ENCODE data around the gene AMOTL2.

AMOTL2 gene

DNA sequence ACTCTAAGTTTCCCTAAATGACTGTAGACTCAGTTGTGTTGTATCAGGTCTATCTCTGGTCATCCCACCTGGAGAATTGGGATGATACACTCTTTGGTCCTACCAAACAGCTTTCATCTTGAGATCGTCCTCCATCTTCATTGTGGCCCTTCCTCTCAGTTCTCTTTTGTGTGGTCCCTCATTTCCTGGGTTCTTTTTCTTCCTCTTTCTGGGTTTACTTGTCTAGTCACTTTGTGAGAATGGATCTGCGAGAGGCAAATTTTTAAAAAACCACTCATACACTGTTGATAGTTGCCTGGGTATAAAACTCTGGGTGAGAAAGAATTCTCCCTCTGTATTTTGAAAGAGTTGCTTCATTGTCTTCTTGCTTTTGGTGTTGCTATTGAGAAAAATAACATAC lies 6.0 kb upstream of the AMOTL2 start:
- no peak for TF ChIP-seq YY1 (IDR thresholded peaks at IDR 0.05; ENCODE audit: insufficient read depth, insufficient read length)
- no peak for TF ChIP-seq SUZ12 (IDR thresholded peaks at IDR 0.05; ENCODE audit: extremely low read depth, insufficient read depth, insufficient read length)
- DNase-seq (ENCODE audit: low read depth, low spot score): no peak

DNA sequence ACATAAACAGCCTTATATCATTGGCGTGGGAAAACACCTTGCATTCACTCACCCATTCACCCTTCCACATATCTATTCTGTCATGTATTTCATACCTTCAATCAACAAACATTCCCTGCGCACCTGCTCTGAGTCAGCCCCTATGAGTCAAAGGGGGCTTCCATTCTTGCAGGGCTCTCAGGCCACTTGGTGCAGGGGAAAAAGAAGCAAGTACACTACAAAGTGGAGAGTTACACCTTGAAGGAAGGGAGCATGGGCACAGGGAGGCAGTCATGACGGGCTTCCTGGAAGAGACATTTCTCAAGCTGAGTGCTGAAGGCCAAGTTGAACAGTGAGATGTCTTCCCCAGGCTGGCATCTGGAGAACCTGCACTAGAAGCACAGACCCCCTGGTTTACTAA lies 4.6 kb upstream of the AMOTL2 start:
- Histone ChIP-seq H3K4me3 (ENCODE audit: insufficient read length, low read depth) (no peak overlapping the region), H3K36me3 (ENCODE audit: insufficient read depth, insufficient read length, low read length) (no peaks in the 10 kb centered on the region), H3K9me3 (ENCODE audit: insufficient read depth, low read length) (no peaks in the 10 kb centered on the region), H3K9ac (ENCODE audit: insufficient read length, low read depth) (no peak overlapping the region), H3K27me3 (ENCODE audit: insufficient read depth, insufficient read length) (peaks cover 20% of the 10 kb centered on the region), H3K4me1 (ENCODE audit: insufficient read depth, insufficient read length) (peaks cover 15% of the 10 kb centered on the region)
- TF ChIP-seq SUZ12 (IDR thresholded peaks at IDR 0.05; ENCODE audit: extremely low read depth, insufficient read depth, insufficient read length) (no peak), YY1 (IDR thresholded peaks at IDR 0.05; ENCODE audit: insufficient read depth, insufficient read length) (no peak), ZNF274 (IDR thresholded peaks at IDR 0.05; ENCODE audit: low read depth, low read length) (no peak)
- no peak for DNase-seq (ENCODE audit: low read depth, low spot score)

More for the DNA sequence above, 6.0 kb upstream of the AMOTL2 start:
- peaks cover 20% of the 10 kb centered on the region for H3K27me3 ChIP-seq (ENCODE audit: insufficient read depth, insufficient read length)
- H3K4me3 ChIP-seq (ENCODE audit: insufficient read length, low read depth): no peak overlapping the region
- no peaks in the 10 kb centered on the region for H3K36me3 ChIP-seq (ENCODE audit: insufficient read depth, insufficient read length, low read length)
- H3K9me3 ChIP-seq (ENCODE audit: insufficient read depth, low read length): no peaks in the 10 kb centered on the region
- H3K4me1 ChIP-seq (ENCODE audit: insufficient read depth, insufficient read length): peaks cover 17% of the 10 kb centered on the region
- no peak overlapping the region for H3K9ac ChIP-seq (ENCODE audit: insufficient read length, low read depth)

- no peak overlapping the region for H3K4me3 ChIP-seq (ENCODE audit: insufficient read length, low read depth)
- H3K9ac ChIP-seq (ENCODE audit: insufficient read length, low read depth): no peak overlapping the region
- TF ChIP-seq ZNF274 (IDR thresholded peaks at IDR 0.05; ENCODE audit: low read depth, low read length) (no peak), YY1 (IDR thresholded peaks at IDR 0.05; ENCODE audit: insufficient read depth, insufficient read length) (no peak)
- no peaks in the 10 kb centered on the region for H3K9me3 ChIP-seq (ENCODE audit: insufficient read depth, low read length)
- no peak for DNase-seq (ENCODE audit: low read depth, low spot score)
- H3K4me1 ChIP-seq (ENCODE audit: insufficient read depth, insufficient read length): peaks cover 15% of the 10 kb centered on the region
- H3K27me3 ChIP-seq (ENCODE audit: insufficient read depth, insufficient read length): peaks cover 20% of the 10 kb centered on the region
- H3K36me3 ChIP-seq (ENCODE audit: insufficient read depth, insufficient read length, low read length): peaks cover 3% of the 10 kb centered on the region
Observed at GRCh38 chr3:134378384-134378783, 4.1 kb upstream of the AMOTL2 start.

DNA sequence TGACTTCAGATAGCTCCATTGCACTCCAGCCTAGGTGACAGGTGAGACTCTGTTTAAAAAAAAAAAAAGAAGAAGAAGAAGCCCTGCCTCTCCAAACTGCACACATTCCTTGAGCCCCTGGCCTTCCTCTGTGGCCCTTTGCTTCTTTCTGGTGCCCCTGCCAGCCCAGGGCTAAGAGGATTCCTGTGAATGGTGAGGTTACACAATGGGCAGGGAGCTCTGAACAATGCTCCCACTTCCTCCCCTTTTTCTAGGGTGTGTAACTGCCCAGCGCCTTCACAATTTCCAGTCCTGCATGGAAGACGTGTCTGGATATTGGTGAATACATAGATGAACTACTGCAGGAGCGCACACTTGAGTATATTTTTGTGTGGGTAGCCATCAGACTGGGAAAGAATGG lies 3.6 kb upstream of the AMOTL2 start:
- no peak for TF ChIP-seq SUZ12 (IDR thresholded peaks at IDR 0.05; ENCODE audit: extremely low read depth, insufficient read depth, insufficient read length)
- no peak for TF ChIP-seq ZNF274 (IDR thresholded peaks at IDR 0.05; ENCODE audit: low read depth, low read length)
- no peak for TF ChIP-seq YY1 (IDR thresholded peaks at IDR 0.05; ENCODE audit: insufficient read depth, insufficient read length)
- H3K36me3 ChIP-seq (ENCODE audit: insufficient read depth, insufficient read length, low read length): peaks cover 8% of the 10 kb centered on the region
- no peaks in the 10 kb centered on the region for H3K9me3 ChIP-seq (ENCODE audit: insufficient read depth, low read length)
- H3K9ac ChIP-seq (ENCODE audit: insufficient read length, low read depth): no peak overlapping the region
- peaks cover 20% of the 10 kb centered on the region for H3K27me3 ChIP-seq (ENCODE audit: insufficient read depth, insufficient read length)
- H3K4me1 ChIP-seq (ENCODE audit: insufficient read depth, insufficient read length): peaks cover 15% of the 10 kb centered on the region
- H3K4me3 ChIP-seq (ENCODE audit: insufficient read length, low read depth): no peak overlapping the region
- DNase-seq (ENCODE audit: low read depth, low spot score): no peak

DNA sequence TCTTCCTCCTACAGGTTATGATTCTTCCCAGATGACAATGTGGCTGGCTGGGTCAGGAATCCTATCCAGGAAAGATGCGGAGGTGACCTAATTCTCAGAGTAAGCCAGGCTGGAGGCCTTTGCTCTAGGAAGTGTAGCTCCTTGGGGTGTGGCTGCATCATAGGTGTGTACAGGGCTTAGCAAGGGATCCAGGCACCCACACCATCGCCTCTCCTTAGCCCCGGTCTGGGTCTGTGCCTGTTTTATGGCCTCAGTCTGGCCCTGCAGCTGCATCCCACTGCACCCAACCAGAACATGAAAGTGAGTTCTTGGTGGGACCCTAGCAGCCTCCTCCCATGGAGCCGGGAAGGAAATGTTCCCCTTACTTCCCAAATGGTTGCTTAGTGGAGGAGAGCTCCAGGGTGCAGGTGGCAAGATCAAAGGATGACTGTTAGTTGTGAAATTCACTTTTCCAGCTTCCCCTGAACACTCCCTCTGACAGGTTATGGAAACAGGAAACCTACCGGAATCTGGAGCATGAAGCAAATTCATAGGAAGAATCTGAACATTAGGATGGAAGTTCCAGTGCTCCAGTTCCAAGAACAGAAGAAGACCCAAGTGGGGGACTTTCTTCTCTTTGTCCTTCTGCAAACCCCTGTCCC lies 2.7 kb upstream of the AMOTL2 start:
- no peaks in the 10 kb centered on the region for H3K9me3 ChIP-seq (ENCODE audit: insufficient read depth, low read length)
- H3K4me3 ChIP-seq (ENCODE audit: insufficient read length, low read depth): no peak overlapping the region
- TF ChIP-seq ZNF274 (IDR thresholded peaks at IDR 0.05; ENCODE audit: low read depth, low read length) (no peak), SUZ12 (IDR thresholded peaks at IDR 0.05; ENCODE audit: extremely low read depth, insufficient read depth, insufficient read length) (no peak), YY1 (IDR thresholded peaks at IDR 0.05; ENCODE audit: insufficient read depth, insufficient read length) (no peak)
- no peak overlapping the region for H3K9ac ChIP-seq (ENCODE audit: insufficient read length, low read depth)
- H3K27me3 ChIP-seq (ENCODE audit: insufficient read depth, insufficient read length): peaks cover 20% of the 10 kb centered on the region
- peaks cover 17% of the 10 kb centered on the region for H3K36me3 ChIP-seq (ENCODE audit: insufficient read depth, insufficient read length, low read length)
- H3K4me1 ChIP-seq (ENCODE audit: insufficient read depth, insufficient read length): peaks cover 21% of the 10 kb centered on the region
- no peak for DNase-seq (ENCODE audit: low read depth, low spot score)

GRCh38 chr3:134376385-134376765 lies 2.1 kb upstream of the AMOTL2 start:
- Histone ChIP-seq H3K27me3 (ENCODE audit: insufficient read depth, insufficient read length) (peaks cover 20% of the 10 kb centered on the region), H3K4me3 (ENCODE audit: insufficient read length, low read depth) (no peak overlapping the region), H3K9me3 (ENCODE audit: insufficient read depth, low read length) (no peaks in the 10 kb centered on the region), H3K9ac (ENCODE audit: insufficient read length, low read depth) (no peak overlapping the region), H3K4me1 (ENCODE audit: insufficient read depth, insufficient read length) (peaks cover 23% of the 10 kb centered on the region), H3K36me3 (ENCODE audit: insufficient read depth, insufficient read length, low read length) (peaks cover 23% of the 10 kb centered on the region)
- TF ChIP-seq YY1 (IDR thresholded peaks at IDR 0.05; ENCODE audit: insufficient read depth, insufficient read length) (no peak), SUZ12 (IDR thresholded peaks at IDR 0.05; ENCODE audit: extremely low read depth, insufficient read depth, insufficient read length) (no peak), ZNF274 (IDR thresholded peaks at IDR 0.05; ENCODE audit: low read depth, low read length) (no peak)
- no peak for DNase-seq (ENCODE audit: low read depth, low spot score)

DNA sequence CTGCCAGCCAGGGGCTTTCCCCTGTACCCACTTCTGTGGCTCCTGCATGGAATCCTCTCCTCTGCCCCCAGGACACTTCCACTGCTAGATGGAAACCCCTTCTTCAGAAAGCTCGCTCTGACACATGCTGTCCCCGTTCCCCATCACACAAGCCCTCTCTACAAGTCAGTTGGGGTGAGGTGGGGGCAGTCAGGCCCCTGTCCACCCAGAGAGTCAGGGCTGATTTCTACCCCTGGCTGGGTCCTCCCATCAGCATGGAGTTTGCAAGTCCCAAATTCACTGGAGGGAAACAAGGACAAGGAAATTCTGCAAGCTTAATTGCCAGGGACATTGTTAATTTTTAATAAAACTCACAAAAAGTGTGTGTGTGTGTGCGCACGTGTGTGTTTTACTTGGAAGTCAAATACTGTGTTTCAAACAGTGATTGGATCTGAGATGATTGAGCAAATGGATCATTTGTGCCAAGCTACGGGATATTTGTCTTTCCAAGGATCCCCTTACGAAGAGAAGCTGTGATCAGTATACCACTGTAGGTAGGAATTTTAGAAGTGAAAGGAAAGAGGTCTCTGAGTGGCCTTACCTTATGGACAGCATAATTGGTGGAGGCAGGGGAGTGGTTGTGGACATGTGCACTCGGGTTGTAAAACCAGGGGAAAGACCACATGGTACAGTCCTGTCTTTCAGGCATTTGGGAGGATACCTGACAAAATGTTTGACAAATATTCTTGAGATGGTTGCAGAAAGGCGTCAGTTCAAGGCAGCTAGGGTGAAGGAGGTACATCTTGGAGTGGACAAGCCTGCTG lies 1.5 kb upstream of the AMOTL2 start:
- peaks cover 29% of the 10 kb centered on the region for H3K36me3 ChIP-seq (ENCODE audit: insufficient read depth, insufficient read length, low read length)
- DNase-seq (ENCODE audit: low read depth, low spot score): no peak
- peaks cover 29% of the 10 kb centered on the region for H3K4me1 ChIP-seq (ENCODE audit: insufficient read depth, insufficient read length)
- peak overlapping the region; percentile 68 for H3K9ac ChIP-seq (ENCODE audit: insufficient read length, low read depth)
- peaks cover 20% of the 10 kb centered on the region for H3K27me3 ChIP-seq (ENCODE audit: insufficient read depth, insufficient read length)
- TF ChIP-seq ZNF274 (IDR thresholded peaks at IDR 0.05; ENCODE audit: low read depth, low read length) (no peak), YY1 (IDR thresholded peaks at IDR 0.05; ENCODE audit: insufficient read depth, insufficient read length) (no peak), SUZ12 (IDR thresholded peaks at IDR 0.05; ENCODE audit: extremely low read depth, insufficient read depth, insufficient read length) (no peak)
- H3K4me3 ChIP-seq (ENCODE audit: insufficient read length, low read depth): peak overlapping the region; percentile 98
- H3K9me3 ChIP-seq (ENCODE audit: insufficient read depth, low read length): no peaks in the 10 kb centered on the region
